Hippocampal formation (tissue), 2 donors: ENCODE measurements around the gene THRB.

ENCODE experiments used
- DNase-seq, 2 donors: peaks; one replicate each; lab custom pipeline; 2025; lab: John Stamatoyannopoulos, UW

THRB gene

GRCh38 chr3:24349367-24350019, 145.2 kb downstream of the THRB start:
- DNase-seq: no peak

GRCh38 chr3:24348348-24348747, 146.3 kb downstream of the THRB start:
- DNase-seq: no peak

- DNase-seq: no peak
These were observed 149.7 kb downstream of the THRB start for GRCh38 chr3:24344784-24345439.

GRCh38 chr3:24343084-24343783, 151.4 kb downstream of the THRB start:
- DNase-seq: no peak

GRCh38 chr3:24342275-24342674, 152.4 kb downstream of the THRB start:
- no peak for DNase-seq

- DNase-seq: no peak
These were observed 153.0 kb downstream of the THRB start for GRCh38 chr3:24341668-24342067.

- no peak for DNase-seq
These were observed 153.7 kb downstream of the THRB start for GRCh38 chr3:24340966-24341365.

- DNase-seq: no peak
These were observed 154.5 kb downstream of the THRB start for GRCh38 chr3:24340161-24340560.

- no peak for DNase-seq
These were observed 155.3 kb downstream of the THRB start for GRCh38 chr3:24339266-24339825.

GRCh38 chr3:24338409-24339130, 156.1 kb downstream of the THRB start:
- DNase-seq: no peak

GRCh38 chr3:24336101-24336500, 158.5 kb downstream of the THRB start:
- DNase-seq: peak; percentile 43 to 69

- no peak for DNase-seq
These were observed 162.6 kb downstream of the THRB start for GRCh38 chr3:24332092-24332491.

GRCh38 chr3:24323272-24323671, 171.4 kb downstream of the THRB start:
- DNase-seq: no peak

- no peak for DNase-seq
These were observed 174.0 kb downstream of the THRB start for GRCh38 chr3:24320601-24321000.

- DNase-seq: no peak
These were observed 175.9 kb downstream of the THRB start for GRCh38 chr3:24318677-24319287.

- no peak for DNase-seq
These were observed 177.7 kb downstream of the THRB start for GRCh38 chr3:24316887-24317383.

GRCh38 chr3:24315971-24316370, 178.7 kb downstream of the THRB start:
- no peak for DNase-seq

GRCh38 chr3:24315356-24315755, 179.3 kb downstream of the THRB start:
- DNase-seq: no peak

- DNase-seq: no peak
These were observed 182.8 kb downstream of the THRB start for GRCh38 chr3:24311881-24312280.

GRCh38 chr3:24310887-24311286, 183.8 kb downstream of the THRB start:
- DNase-seq: no peak

GRCh38 chr3:24306518-24306917, 188.1 kb downstream of the THRB start:
- no peak for DNase-seq
